Measurements from ENCODE around the gene FBXW7.

The FBXW7 gene

GRCh38 chr4:152577708-152578396 lies 42.0 kb upstream of the FBXW7 start:
- TF ChIP-seq CTCF (IDR thresholded peaks at IDR 0.05; ENCODE audit: low read depth, low read length) = no peak
- DNase-seq (ENCODE audit: low read depth in 2 of 2) = peak in 1 of 2 donors; percentile 23
- H3K4me3 ChIP-seq (replicated peaks in 1 of 2; ENCODE audit: low read depth in 2 of 2, low read length in 2 of 2) = no peak overlapping the region

- no peak for DNase-seq (ENCODE audit: low read depth in 2 of 2)
- TF ChIP-seq CTCF (IDR thresholded peaks at IDR 0.05; ENCODE audit: low read depth, low read length) = no peak
- no peak overlapping the region for H3K4me3 ChIP-seq (replicated peaks in 1 of 2; ENCODE audit: low read depth in 2 of 2, low read length in 2 of 2)
These were observed 39.6 kb upstream of the FBXW7 start for GRCh38 chr4:152575533-152575932.

GRCh38 chr4:152573861-152574260 lies 38.0 kb upstream of the FBXW7 start:
- no peak for TF ChIP-seq CTCF (IDR thresholded peaks at IDR 0.05; ENCODE audit: low read depth, low read length)
- no peak for DNase-seq (ENCODE audit: low read depth in 2 of 2)
- no peak overlapping the region for H3K4me3 ChIP-seq (replicated peaks in 1 of 2; ENCODE audit: low read depth in 2 of 2, low read length in 2 of 2)

GRCh38 chr4:152572417-152573086 lies 36.7 kb upstream of the FBXW7 start:
- TF ChIP-seq CTCF (IDR thresholded peaks at IDR 0.05; ENCODE audit: low read depth, low read length) = no peak
- peak; percentile 92 for DNase-seq (ENCODE audit: low read depth in 2 of 2)
- H3K4me3 ChIP-seq (replicated peaks in 1 of 2; ENCODE audit: low read depth in 2 of 2, low read length in 2 of 2) = peak overlapping the region in 1 of 2 donors; percentile 3

- DNase-seq (ENCODE audit: low read depth in 2 of 2) = no peak
- no peak for TF ChIP-seq CTCF (IDR thresholded peaks at IDR 0.05; ENCODE audit: low read depth, low read length)
- no peak overlapping the region for H3K4me3 ChIP-seq (replicated peaks in 1 of 2; ENCODE audit: low read depth in 2 of 2, low read length in 2 of 2)
These were observed 35.9 kb upstream of the FBXW7 start for GRCh38 chr4:152571770-152572169.

GRCh38 chr4:152571296-152571695 lies 35.4 kb upstream of the FBXW7 start:
- no peak for TF ChIP-seq CTCF (IDR thresholded peaks at IDR 0.05; ENCODE audit: low read depth, low read length)
- no peak for DNase-seq (ENCODE audit: low read depth in 2 of 2)
- H3K4me3 ChIP-seq (replicated peaks in 1 of 2; ENCODE audit: low read depth in 2 of 2, low read length in 2 of 2) = no peak overlapping the region

Measured in cardiac fibroblast (primary cell).